SK-N-SH (cell line): Measurements from ENCODE around the gene RPP21. TPM values are rescaled to one million over a fixed set of nuclear protein-coding genes. Genes with fewer than 3 reads are reported as not detected.

Source experiments
- CTCF ChIA-PET: fragments of 300-600, 350-600 bp; formaldehyde crosslinking; extraction: SDS; loops from one replicate; lab custom pipeline; 2021; lab: Yijun Ruan, JAX
- POLR2A ChIA-PET: fragments of 350-600 bp; sonication (Branson Sonifier 250); formaldehyde crosslinking; extraction: SDS; loops from one replicate; lab custom pipeline; 2020; ENCODE audit warnings: antibody characterized with exemption, inconsistent platforms; lab: Yijun Ruan, JAX
- DNase-seq: peaks from one replicate; pipeline ENCODE4 v3.0.0; 2012
- H2AFZ ChIP-seq: fragments of 200-600 bp; sonication (generic); 2 replicates; pipeline ENCODE4 v1.8.1; 2016; ENCODE audit warnings: antibody characterized with exemption, mild to moderate bottlenecking, low read depth
- H3F3A ChIP-seq: fragments of 200-600 bp; sonication (generic); replicated peaks from 2 replicates; pipeline ENCODE3; 2016; ENCODE audit warnings: antibody characterized with exemption, mild to moderate bottlenecking; ENCODE audit not compliant: insufficient read depth
- H3K27ac ChIP-seq, 2 experiments: fragments of 200-500 bp in 1 of 2; fragments of 200-600 bp in 1 of 2; sonication (Bioruptor generic) in 1 of 2; sonication (generic), shearing (Covaris generic) in 1 of 2; 2 replicates each; pipeline versions ENCODE4 v1.5.1 to v1.6.1; 2014 to 2016; ENCODE audit warnings: low read depth in 2 of 2, inconsistent platforms in 1 of 2, low read length in 1 of 2, mild to moderate bottlenecking in 1 of 2, mixed read lengths in 1 of 2
- H3K27me3 ChIP-seq: fragments of 200-600 bp; sonication (generic), shearing (Covaris generic); 2 replicates; pipeline ENCODE4 v1.6.1; 2016; ENCODE audit warnings: mixed run types; ENCODE audit not compliant: insufficient read depth
- H3K36me3 ChIP-seq, 2 experiments: fragments of 200-500 bp in 1 of 2; fragments of 200-600 bp in 1 of 2; sonication (Bioruptor generic) in 1 of 2; sonication (generic) in 1 of 2; replicated peaks in 1 of 2; 2 replicates each; pipeline versions ENCODE3 to v1.5.1; 2014 to 2016; ENCODE audit warnings: low read length in 1 of 2, mild to moderate bottlenecking in 1 of 2; ENCODE audit not compliant: insufficient read depth in 2 of 2, control insufficient read depth in 1 of 2
- H3K4me1 ChIP-seq, 2 experiments: fragments of 200-500 bp in 1 of 2; fragments of 200-600 bp in 1 of 2; sonication (Bioruptor generic) in 1 of 2; sonication (generic), shearing (Covaris generic) in 1 of 2; 2 replicates each; pipeline versions ENCODE4 v1.5.1 to v1.6.1; 2014 to 2016; ENCODE audit warnings: low read depth in 1 of 2, low read length in 1 of 2, mixed run types in 1 of 2; ENCODE audit not compliant: insufficient read depth in 2 of 2, control insufficient read depth in 1 of 2
- H3K4me2 ChIP-seq: fragments of 200-600 bp; sonication (generic), shearing (Covaris generic); 2 replicates; pipeline ENCODE4 v1.6.1; 2017; ENCODE audit warnings: mixed run types
- H3K4me3 ChIP-seq, 2 experiments: fragments of 200-500 bp in 1 of 2; fragments of 200-600 bp in 1 of 2; sonication (Bioruptor generic) in 1 of 2; sonication (generic), shearing (Covaris generic) in 1 of 2; 2 replicates each; pipeline versions ENCODE4 v1.5.1 to v1.8.1; 2014 to 2016; ENCODE audit warnings: low read depth in 2 of 2, inconsistent platforms in 1 of 2, low read length in 1 of 2, mild to moderate bottlenecking in 1 of 2, mixed read lengths in 1 of 2, moderate library complexity in 1 of 2
- H3K79me2 ChIP-seq: fragments of 200-600 bp; sonication (generic); 2 replicates; pipeline ENCODE4 v1.8.1; 2017; ENCODE audit warnings: mild to moderate bottlenecking; ENCODE audit not compliant: insufficient read depth
- H3K9ac ChIP-seq: fragments of 200-600 bp; sonication (generic); 2 replicates; pipeline ENCODE4 v1.6.1; 2017; ENCODE audit warnings: mixed run types
- H3K9me2 ChIP-seq: fragments of 200-600 bp; sonication (generic); 2 replicates; pipeline ENCODE4 v1.6.1; 2017; ENCODE audit warnings: mixed run types
- H3K9me3 ChIP-seq: fragments of 200-600 bp; sonication (generic); 2 replicates; pipeline ENCODE4 v1.6.1; 2017; ENCODE audit warnings: mixed run types, mild to moderate bottlenecking, moderate library complexity
- H4K20me1 ChIP-seq: fragments of 200-600 bp; sonication (generic); 2 replicates; pipeline ENCODE4 v1.6.1; 2017; ENCODE audit warnings: mild to moderate bottlenecking, mixed run types; ENCODE audit not compliant: insufficient read depth
- ELF1 ChIP-seq: IDR thresholded peaks from 2 replicates; pipeline ENCODE4 v1.4.0; 2012
- FOXJ3 ChIP-seq: sonication (generic); formaldehyde crosslinking; IDR thresholded peaks from 2 replicates; pipeline ENCODE4 v1.5.1; 2020; ENCODE audit warnings: mild to moderate bottlenecking, missing genetic modification reagents
- GATA2 ChIP-seq: sonication (generic); formaldehyde crosslinking; IDR thresholded peaks from 2 replicates; pipeline ENCODE4 v1.5.0; 2020; ENCODE audit warnings: mild to moderate bottlenecking, missing genetic modification reagents
- MXI1 ChIP-seq: IDR thresholded peaks from 2 replicates; pipeline ENCODE4 v1.6.1; 2012; ENCODE audit warnings: mild to moderate bottlenecking, low read depth, low read length, improper control_type of control experiment
- NFIC ChIP-seq: IDR thresholded peaks from 2 replicates; pipeline ENCODE4 v1.4.0; 2012; ENCODE audit warnings: borderline replicate concordance
- POLR2AphosphoS5 ChIP-seq: IDR thresholded peaks from 2 replicates; pipeline ENCODE4 v1.6.1; 2012; ENCODE audit warnings: low read depth, low read length
- RAD21 ChIP-seq: IDR thresholded peaks from 2 replicates; pipeline ENCODE4 v1.6.1; 2012; ENCODE audit warnings: mild to moderate bottlenecking, low read length
- RCOR1 ChIP-seq: fragments of 150-350 bp; IDR thresholded peaks from 2 replicates; pipeline ENCODE4 v1.6.1; 2017; ENCODE audit warnings: antibody characterized with exemption, low read length
- TEAD4 ChIP-seq: IDR thresholded peaks from 2 replicates; pipeline ENCODE4 v1.4.0; 2012; ENCODE audit warnings: mild to moderate bottlenecking, borderline replicate concordance; ENCODE audit not compliant: insufficient read depth
- WGBS: methylation state at CpG from one replicate; pipeline ENCODE4 v1.1.6; 2017; ENCODE audit warnings: low lambda C conversion rate; 5-methylcytosine and 5-hydroxymethylcytosine counted together
- polyA plus RNA-seq, 3 experiments: library from polyadenylated mRNA; depleted of rRNA; stranded (reverse); fragments of >200 nt; gene quantifications; 2 replicates each; pipeline ENCODE4 v1.2.3, GENCODE V29; 2012
- TF ChIP-seq, protein P1 (sequence below): IDR thresholded peaks from 2 replicates; pipeline ENCODE4; 2012

Gene RPP21
- polyA plus RNA-seq, 1 of the 3 experiments (the other 2 are of a cell fraction) = 108 TPM

DNA sequence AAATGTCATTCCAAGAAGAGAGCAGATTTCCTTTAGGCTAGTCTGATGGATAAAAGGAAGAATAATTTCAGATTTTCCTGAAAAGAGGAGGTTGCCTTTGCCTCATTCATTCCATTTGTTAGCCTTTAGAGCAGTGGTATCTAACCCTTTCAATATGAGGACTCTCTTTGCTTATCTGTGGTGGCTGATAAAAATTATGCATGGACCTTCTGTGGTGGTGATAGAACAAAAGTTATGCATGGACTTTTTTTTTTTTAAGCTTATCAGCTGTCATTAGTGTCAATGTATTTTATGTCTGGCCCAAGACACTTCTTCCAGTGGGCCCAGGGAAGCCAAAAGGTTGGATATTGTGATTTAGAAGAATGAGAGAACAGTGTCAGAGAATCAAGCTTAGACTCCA lies 16.6 kb upstream of the RPP21 start (continued):
- no peak for TF ChIP-seq ELF1
- TF ChIP-seq, protein P1, sequence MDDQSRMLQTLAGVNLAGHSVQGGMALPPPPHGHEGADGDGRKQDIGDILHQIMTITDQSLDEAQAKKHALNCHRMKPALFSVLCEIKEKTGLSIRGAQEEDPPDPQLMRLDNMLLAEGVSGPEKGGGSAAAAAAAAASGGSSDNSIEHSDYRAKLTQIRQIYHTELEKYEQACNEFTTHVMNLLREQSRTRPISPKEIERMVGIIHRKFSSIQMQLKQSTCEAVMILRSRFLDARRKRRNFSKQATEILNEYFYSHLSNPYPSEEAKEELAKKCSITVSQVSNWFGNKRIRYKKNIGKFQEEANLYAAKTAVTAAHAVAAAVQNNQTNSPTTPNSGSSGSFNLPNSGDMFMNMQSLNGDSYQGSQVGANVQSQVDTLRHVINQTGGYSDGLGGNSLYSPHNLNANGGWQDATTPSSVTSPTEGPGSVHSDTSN = no peak
- TF ChIP-seq RAD21 = no peak
- no peak for TF ChIP-seq POLR2AphosphoS5
- no peak for TF ChIP-seq MXI1
- no peak for TF ChIP-seq NFIC

DNA sequence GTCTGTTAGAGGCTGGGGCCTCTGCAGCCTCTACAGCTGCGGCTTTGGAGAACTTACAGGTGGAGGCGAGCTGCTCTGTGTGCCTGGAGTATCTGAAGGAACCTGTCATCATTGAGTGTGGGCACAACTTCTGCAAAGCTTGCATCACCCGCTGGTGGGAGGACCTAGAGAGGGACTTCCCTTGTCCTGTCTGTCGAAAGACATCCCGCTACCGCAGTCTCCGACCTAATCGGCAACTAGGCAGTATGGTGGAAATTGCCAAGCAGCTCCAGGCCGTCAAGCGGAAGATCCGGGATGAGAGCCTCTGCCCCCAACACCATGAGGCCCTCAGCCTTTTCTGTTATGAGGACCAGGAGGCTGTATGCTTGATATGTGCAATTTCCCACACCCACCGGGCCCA lies 15.6 kb upstream of the RPP21 start:
- Histone ChIP-seq H3K27me3 (no peaks in the 10 kb centered on the region), H3K9me3 (no peaks in the 10 kb centered on the region), H3K4me2 (no peak overlapping the region), H3K9ac (no peak overlapping the region), H3F3A (peaks cover 4% of the 10 kb centered on the region), H4K20me1 (peaks cover 11% of the 10 kb centered on the region), H3K79me2 (peaks cover 23% of the 10 kb centered on the region), H3K9me2 (no peaks in the 10 kb centered on the region), H2AFZ (no peak overlapping the region), H3K27ac (no peak overlapping the region), H3K4me1 (peaks cover 0 to 6% of the 10 kb centered on the region in 2 experiments; a peak in 2 of 4 replicates), H3K36me3 (peaks cover 28 to 45% of the 10 kb centered on the region in 2 experiments), H3K4me3 (no peak overlapping the region)
- 98% methylated on average over 12 of the region's 12 CpGs for WGBS
- no peak for DNase-seq
- ChIA-PET POLR2A (no interaction called here), CTCF (interaction anchor here (1.2 to 1.3 kb wide), 2 partner anchors 68 to 110 kb away, joined by 3 read pairs; no protein-coding TSS in a partner anchor)
- TF ChIP-seq TEAD4 = no peak

DNA sequence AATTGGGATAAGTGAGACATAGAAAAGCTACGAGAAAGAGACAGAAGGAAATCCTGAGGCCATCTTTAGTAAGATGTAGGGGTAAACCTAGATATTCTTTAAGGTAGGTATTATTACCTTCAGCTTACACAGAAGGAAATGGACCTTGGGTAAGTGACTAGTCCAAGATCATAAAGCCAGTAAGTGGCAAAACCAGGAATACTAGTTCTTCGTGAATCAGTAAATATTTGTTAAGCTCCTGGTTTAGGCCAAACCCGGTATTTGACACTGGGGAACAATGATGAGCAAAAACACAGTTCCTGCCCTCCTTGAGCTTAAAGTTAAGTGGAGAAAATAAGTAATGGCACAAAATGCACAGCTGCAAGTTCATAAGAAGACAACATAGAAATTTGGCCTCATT lies 13.0 kb upstream of the RPP21 start:
- H3K4me3 ChIP-seq = no peak overlapping the region
- no peaks in the 10 kb centered on the region for H3K9me2 ChIP-seq
- H2AFZ ChIP-seq = no peak overlapping the region
- H3K4me1 ChIP-seq = peaks cover 0 to 6% of the 10 kb centered on the region in 2 experiments; a peak in 2 of 4 replicates
- H3K79me2 ChIP-seq = peaks cover 6% of the 10 kb centered on the region; the same call in 1 of the 2 replicates
- 96% methylated on average over 3 of the region's 3 CpGs for WGBS
- H3K27me3 ChIP-seq = no peaks in the 10 kb centered on the region
- no peak overlapping the region for H3K27ac ChIP-seq
- POLR2A ChIA-PET = no interaction called here
- TF ChIP-seq GATA2 (CRISPR knock-in tag) (no peak), RCOR1 (no peak), FOXJ3 (CRISPR knock-in tag) (no peak)
- H3F3A ChIP-seq = no peaks in the 10 kb centered on the region
- CTCF ChIA-PET = interaction anchor here (1.1 to 1.7 kb wide), 3 partner anchors 8 to 113 kb away, joined by 3 read pairs; no protein-coding TSS in a partner anchor
- no peak overlapping the region for H3K4me2 ChIP-seq
- peaks cover 55 to 68% of the 10 kb centered on the region in 2 experiments for H3K36me3 ChIP-seq
- DNase-seq = no peak
- no peaks in the 10 kb centered on the region for H4K20me1 ChIP-seq
- no peak overlapping the region for H3K9ac ChIP-seq
- H3K9me3 ChIP-seq = no peaks in the 10 kb centered on the region
